Brain pericyte (primary cell): Measurements from ENCODE around the gene FTCD.
"Not testable (repeated sequence)": the region's sequence is repeated elsewhere in the genome, so short reads cannot be mapped to it uniquely, and the experiment has no call there.

Source experiments
- DNase-seq: peaks from one replicate; pipeline ENCODE4 v3.0.0-alpha.2; 2012; ENCODE audit warnings: low read depth, low spot score

The FTCD gene

GRCh38 chr21:46155514-46156377 lies at the start of gene FTCD:
Gene FTCD (minus strand): TSS chr21:46155579. CDS start chr21:46155523, 56 bp downstream.
- no peak for DNase-seq

- DNase-seq: no peak
Measured at GRCh38 chr21:46205166-46205565, 49.8 kb upstream of the FTCD start.

- DNase-seq: no peak
Measured at GRCh38 chr21:46203203-46203600, 47.8 kb upstream of the FTCD start.

- no peak for DNase-seq
Measured at GRCh38 chr21:46202592-46203202, 47.3 kb upstream of the FTCD start.

GRCh38 chr21:46200877-46201803 lies 45.8 kb upstream of the FTCD start:
- not testable (repeated sequence) for DNase-seq

GRCh38 chr21:46199436-46200373 lies 44.3 kb upstream of the FTCD start:
- DNase-seq: no peak

- DNase-seq: no peak
Measured at GRCh38 chr21:46196733-46197132, 41.4 kb upstream of the FTCD start.

GRCh38 chr21:46195595-46196195 lies 40.3 kb upstream of the FTCD start:
- DNase-seq: no peak

GRCh38 chr21:46194374-46195334 lies 39.3 kb upstream of the FTCD start:
- DNase-seq: no peak

GRCh38 chr21:46193829-46194373 lies 38.5 kb upstream of the FTCD start:
- no peak for DNase-seq

GRCh38 chr21:46191686-46192575 lies 36.6 kb upstream of the FTCD start:
- no peak for DNase-seq

GRCh38 chr21:46191257-46191685 lies 35.9 kb upstream of the FTCD start:
- DNase-seq: no peak

- DNase-seq: no peak
Measured at GRCh38 chr21:46190491-46191131, 35.2 kb upstream of the FTCD start.

- no peak for DNase-seq
Measured at GRCh38 chr21:46189959-46190490, 34.6 kb upstream of the FTCD start.

- no peak for DNase-seq
Measured at GRCh38 chr21:46189213-46189958, 34.0 kb upstream of the FTCD start.
